OCI-LY7 (cell line): ENCODE data around the gene NBPF6. TPM values are rescaled to one million over a fixed set of nuclear protein-coding genes. Genes with fewer than 3 reads are reported as not detected.
"Not testable (repeated sequence)": the region's sequence is repeated elsewhere in the genome, so short reads cannot be mapped to it uniquely, and the experiment has no call there.

Source experiments
- Bru-seq: library from RNA; stranded (reverse); fragments of 400-500 nt; gene quantifications from one replicate; lab custom pipeline; 2021; lab: Mats Ljungman, UMichigan
- BruChase-seq, 2 experiments: library from RNA; stranded (reverse); fragments of 400-500 nt; gene quantifications; one replicate each; lab custom pipeline; 2021; lab: Mats Ljungman, UMichigan
- BruUV-seq: library from RNA; stranded (reverse); fragments of 400-500 nt; replicated peaks from 2 replicates; lab custom pipeline; 2021; lab: Mats Ljungman, UMichigan
- CTCF ChIA-PET: fragments of 300-600 bp; sonication (Branson Sonifier 250); formaldehyde crosslinking; loops from one replicate; lab custom pipeline; 2022; ENCODE audit warnings: antibody characterized with exemption; ENCODE audit not compliant: unreplicated experiment; lab: Charles Lee
- POLR2A ChIA-PET: fragments of 300-600 bp; sonication (Branson Sonifier 250); formaldehyde crosslinking; loops from one replicate; lab custom pipeline; 2022; ENCODE audit warnings: antibody characterized with exemption; lab: Charles Lee
- DNase-seq: peaks from one replicate; pipeline ENCODE4 v3.0.0-alpha.2; 2015; ENCODE audit warnings: low spot score
- H2AFZ ChIP-seq: fragments of 200-600 bp; sonication (generic), shearing (Covaris generic); 2 replicates; pipeline ENCODE4 v1.6.1; 2014; ENCODE audit warnings: mild to moderate bottlenecking, antibody characterized with exemption, low read length, moderate library complexity
- H3K27ac ChIP-seq: fragments of 200-600 bp; sonication (generic); 2 replicates; pipeline ENCODE4 v1.5.1; 2014; ENCODE audit warnings: mixed run types, low read depth, mild to moderate bottlenecking, moderate library complexity, low read length, inconsistent platforms; ENCODE audit not compliant: poor library complexity, severe bottlenecking
- H3K36me3 ChIP-seq: fragments of 200-600 bp; sonication (generic); 2 replicates; pipeline ENCODE4 v1.6.1; 2014; ENCODE audit warnings: mild to moderate bottlenecking, antibody characterized with exemption, low read length, moderate library complexity, mixed read lengths; ENCODE audit not compliant: insufficient read depth
- H3K4me1 ChIP-seq: fragments of 200-600 bp; sonication (generic); 2 replicates; pipeline ENCODE4 v1.5.1; 2014; ENCODE audit warnings: mild to moderate bottlenecking, low read length; ENCODE audit not compliant: insufficient read depth, poor library complexity, severe bottlenecking
- H3K4me2 ChIP-seq: fragments of 200-600 bp; sonication (generic); 2 replicates; pipeline ENCODE4 v1.6.1; 2014; ENCODE audit warnings: mild to moderate bottlenecking, low read length
- H3K4me3 ChIP-seq: fragments of 200-600 bp; sonication (generic); 2 replicates; pipeline ENCODE4 v1.5.1; 2014; ENCODE audit warnings: mild to moderate bottlenecking, low read depth, low read length; ENCODE audit not compliant: poor library complexity, severe bottlenecking
- H3K79me2 ChIP-seq: fragments of 200-600 bp; sonication (generic); 2 replicates; pipeline ENCODE4 v1.6.1; 2016; ENCODE audit warnings: low read depth, mild to moderate bottlenecking, low read length, moderate library complexity, mixed read lengths; ENCODE audit not compliant: insufficient read depth
- H3K9me2 ChIP-seq: fragments of 200-600 bp; sonication (generic); 2 replicates; pipeline ENCODE4 v1.6.1; 2016; ENCODE audit warnings: mild to moderate bottlenecking, low read length, mixed read lengths; ENCODE audit not compliant: insufficient read depth
- H3K9me3 ChIP-seq: fragments of 200-600 bp; sonication (generic); 2 replicates; pipeline ENCODE4 v1.6.1; 2014; ENCODE audit warnings: mild to moderate bottlenecking, mixed run types, low read length, mixed read lengths
- H4K20me1 ChIP-seq: fragments of 200-600 bp; sonication (generic); 2 replicates; pipeline ENCODE4 v1.6.1; 2014; ENCODE audit warnings: mild to moderate bottlenecking, antibody characterized with exemption, low read length, moderate library complexity, mixed read lengths; ENCODE audit not compliant: insufficient read depth
- intact Hi-C: fragments of 100-400 bp; cut with micrococcal nuclease; formaldehyde crosslinking; loops from one replicate; pipeline ENCODE4 v1.10.0; 2022; ENCODE audit not compliant: unreplicated experiment
- long read RNA-seq: library from polyadenylated mRNA; stranded (forward); transcript quantifications from one replicate; pipeline ENCODE4 v2.0.0, GENCODE V29; 2022
- total RNA-seq, 2 experiments: library from RNA; depleted of rRNA in 1 of 2; stranded (reverse); fragments of >200 nt in 1 of 2; shearing (Covaris generic) in 1 of 2; gene quantifications; 2 replicates each; pipeline ENCODE4 v1.2.3, GENCODE V29; 2014 to 2022

Gene NBPF6, protein sequence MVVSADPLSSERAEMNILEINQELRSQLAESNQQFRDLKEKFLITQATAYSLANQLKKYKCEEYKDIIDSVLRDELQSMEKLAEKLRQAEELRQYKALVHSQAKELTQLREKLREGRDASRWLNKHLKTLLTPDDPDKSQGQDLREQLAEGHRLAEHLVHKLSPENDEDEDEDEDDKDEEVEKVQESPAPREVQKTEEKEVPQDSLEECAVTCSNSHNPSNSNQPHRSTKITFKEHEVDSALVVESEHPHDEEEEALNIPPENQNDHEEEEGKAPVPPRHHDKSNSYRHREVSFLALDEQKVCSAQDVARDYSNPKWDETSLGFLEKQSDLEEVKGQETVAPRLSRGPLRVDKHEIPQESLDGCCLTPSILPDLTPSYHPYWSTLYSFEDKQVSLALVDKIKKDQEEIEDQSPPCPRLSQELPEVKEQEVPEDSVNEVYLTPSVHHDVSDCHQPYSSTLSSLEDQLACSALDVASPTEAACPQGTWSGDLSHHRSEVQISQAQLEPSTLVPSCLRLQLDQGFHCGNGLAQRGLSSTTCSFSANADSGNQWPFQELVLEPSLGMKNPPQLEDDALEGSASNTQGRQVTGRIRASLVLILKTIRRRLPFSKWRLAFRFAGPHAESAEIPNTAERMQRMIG
- not detected in 2 replicates for total RNA-seq (2014; rRNA removed; shearing (Covaris generic))
- not detected in 2 replicates for total RNA-seq (2022)
- Bru-seq, nascent RNA = not detected
- not detected for BruChase-seq, experiment 1, labeled RNA remaining after a 6-hour chase
- BruChase-seq, experiment 2, labeled RNA remaining after a 2-hour chase = not detected
- long read RNA-seq = 0 reads

DNA sequence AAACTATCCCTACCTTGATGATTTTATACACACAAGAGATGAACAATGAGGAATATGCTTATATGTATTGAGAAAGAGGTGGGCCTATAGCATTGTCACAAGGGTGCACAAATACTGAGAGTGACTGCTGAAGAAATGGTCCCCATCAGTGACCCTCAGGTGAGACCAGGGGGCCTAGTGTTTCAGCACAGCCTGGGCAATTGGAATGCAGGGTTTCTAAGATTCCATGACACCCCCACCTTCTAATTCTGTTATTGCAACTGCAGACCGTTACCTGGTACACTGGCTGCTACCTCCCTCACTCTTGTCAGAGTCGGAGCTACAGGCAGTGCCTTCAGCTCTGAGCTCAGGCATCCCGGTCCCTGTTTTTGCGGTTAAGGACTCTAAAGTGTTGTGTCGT, at the start of gene NBPF6:
Gene NBPF6, plus strand, starts transcription at position 301 of the 400 bp plus-strand sequence. CDS start 259 bp downstream, outside the sequence.
- H3K79me2 ChIP-seq, BruUV-seq, H2AFZ ChIP-seq, H3K9me2 ChIP-seq, H4K20me1 ChIP-seq, H3K4me2 ChIP-seq, DNase-seq, H3K27ac ChIP-seq, H3K36me3 ChIP-seq, H3K4me3 ChIP-seq, H3K4me1 ChIP-seq, CTCF ChIA-PET, intact Hi-C loops, H3K9me3 ChIP-seq, POLR2A ChIA-PET: not testable (repeated sequence)

DNA sequence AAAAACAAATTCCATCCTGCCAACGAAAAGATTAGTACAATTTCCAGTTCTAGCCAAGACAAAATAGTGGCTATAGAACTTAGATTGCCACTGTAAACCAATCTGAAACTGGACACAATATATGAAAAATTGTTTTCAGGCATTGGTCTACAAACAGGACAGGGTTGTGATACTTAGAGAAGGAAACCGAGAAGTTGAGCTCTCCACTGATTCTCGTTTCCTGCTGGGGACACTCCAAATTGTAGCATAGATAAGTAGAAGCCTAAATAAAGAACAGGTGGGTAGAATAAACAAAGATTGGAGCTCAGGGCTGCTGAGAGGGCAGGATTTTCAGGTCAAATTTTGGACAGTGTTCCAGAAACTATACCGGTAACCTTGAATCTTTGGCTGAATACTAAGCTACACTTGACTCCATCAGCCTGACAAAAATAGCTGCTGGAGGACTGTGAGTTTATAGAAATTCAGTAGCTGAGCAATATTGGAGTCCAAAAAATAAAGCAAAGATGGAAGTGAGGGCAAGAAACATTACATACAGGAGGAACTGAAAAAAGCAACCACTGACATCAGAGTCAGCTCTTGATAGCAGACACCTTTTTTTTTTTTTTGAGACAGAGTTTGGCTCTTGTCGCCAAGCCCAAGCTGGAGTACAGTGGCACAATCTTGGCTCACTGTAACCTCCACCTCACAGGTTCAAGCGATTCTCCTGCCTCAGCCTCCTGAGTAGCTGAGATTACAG, 38.9 kb upstream of the NBPF6 start:
- H3K9me3 ChIP-seq, H3K36me3 ChIP-seq, CTCF ChIA-PET, H3K4me1 ChIP-seq, BruUV-seq, H3K79me2 ChIP-seq, H3K27ac ChIP-seq, DNase-seq, H3K4me3 ChIP-seq, POLR2A ChIA-PET, H3K9me2 ChIP-seq, intact Hi-C loops, H3K4me2 ChIP-seq, H4K20me1 ChIP-seq, H2AFZ ChIP-seq: not testable (repeated sequence)

DNA sequence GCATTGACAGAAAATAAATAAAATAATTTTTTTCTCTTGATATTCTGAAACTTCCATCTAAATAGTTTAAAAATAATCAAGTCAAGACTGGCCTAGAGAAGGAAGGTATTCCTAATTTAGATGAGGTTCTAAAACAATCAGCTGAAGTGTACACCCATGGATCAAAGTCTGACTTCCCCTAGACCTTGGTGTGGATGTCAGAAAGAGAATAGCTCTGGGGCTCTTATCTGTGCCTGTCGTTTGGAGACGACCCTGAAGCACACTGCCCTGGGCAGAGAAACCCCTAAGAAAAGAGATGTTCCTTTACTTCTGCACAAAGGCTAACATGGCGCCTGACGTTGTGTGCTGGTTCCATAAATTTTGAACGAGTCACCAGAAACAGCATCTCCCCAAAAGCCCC, 30.0 kb upstream of the NBPF6 start:
- CTCF ChIA-PET = not testable (repeated sequence)

DNA sequence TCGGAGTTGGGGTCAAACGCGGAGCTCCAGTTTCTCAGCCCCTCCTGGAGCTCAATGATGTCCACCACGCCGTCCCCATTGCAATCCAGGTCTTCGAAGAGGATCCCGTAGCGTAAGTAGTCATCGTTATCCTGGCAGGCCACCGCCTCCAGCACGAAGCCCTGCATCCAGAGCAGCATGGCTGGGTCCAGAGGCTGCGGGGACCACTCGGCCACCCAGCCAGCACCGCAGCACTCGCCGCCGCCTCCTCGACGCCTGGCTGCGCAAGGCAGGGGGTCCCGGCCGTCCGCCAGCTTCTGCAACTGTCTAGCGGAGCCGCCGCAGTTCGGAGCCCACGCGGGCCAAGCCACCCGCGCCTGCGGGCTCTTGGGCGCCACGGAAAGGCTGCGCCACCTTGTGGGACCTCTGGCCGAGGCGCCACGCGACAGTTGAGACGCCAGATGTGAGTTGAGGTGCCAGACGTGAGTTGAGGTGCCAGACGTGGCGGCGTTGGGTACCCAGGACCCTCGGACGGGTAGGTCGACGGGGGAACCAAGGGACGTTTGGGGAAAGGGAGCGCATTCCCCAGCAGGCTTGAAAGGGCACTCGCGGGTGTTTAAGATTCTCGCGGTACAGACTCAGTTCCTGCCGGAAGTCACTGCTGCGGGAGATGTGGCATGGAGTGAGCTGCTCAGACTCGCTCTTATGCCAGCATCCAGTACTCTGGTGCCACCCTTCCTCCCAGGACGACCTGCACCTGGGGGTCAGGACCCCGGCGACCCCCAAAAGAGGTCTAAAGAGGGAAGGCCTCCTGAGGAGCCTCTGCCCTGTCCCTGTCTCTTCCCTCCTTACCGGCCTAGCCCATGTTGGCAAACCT, 28.9 kb upstream of the NBPF6 start:
- DNase-seq, H3K4me1 ChIP-seq, BruUV-seq, H3K4me3 ChIP-seq, H3K36me3 ChIP-seq, H3K9me2 ChIP-seq, intact Hi-C loops, H2AFZ ChIP-seq, H3K27ac ChIP-seq, H3K4me2 ChIP-seq, H3K9me3 ChIP-seq, CTCF ChIA-PET, POLR2A ChIA-PET, H4K20me1 ChIP-seq, H3K79me2 ChIP-seq: not testable (repeated sequence)

More for the DNA sequence above, 30.0 kb upstream of the NBPF6 start:
- H3K27ac ChIP-seq, POLR2A ChIA-PET, BruUV-seq, H3K9me3 ChIP-seq, DNase-seq, intact Hi-C loops, H3K9me2 ChIP-seq, H3K36me3 ChIP-seq, H3K4me2 ChIP-seq, H3K79me2 ChIP-seq, H3K4me1 ChIP-seq, H2AFZ ChIP-seq, H4K20me1 ChIP-seq, H3K4me3 ChIP-seq: not testable (repeated sequence)

DNA sequence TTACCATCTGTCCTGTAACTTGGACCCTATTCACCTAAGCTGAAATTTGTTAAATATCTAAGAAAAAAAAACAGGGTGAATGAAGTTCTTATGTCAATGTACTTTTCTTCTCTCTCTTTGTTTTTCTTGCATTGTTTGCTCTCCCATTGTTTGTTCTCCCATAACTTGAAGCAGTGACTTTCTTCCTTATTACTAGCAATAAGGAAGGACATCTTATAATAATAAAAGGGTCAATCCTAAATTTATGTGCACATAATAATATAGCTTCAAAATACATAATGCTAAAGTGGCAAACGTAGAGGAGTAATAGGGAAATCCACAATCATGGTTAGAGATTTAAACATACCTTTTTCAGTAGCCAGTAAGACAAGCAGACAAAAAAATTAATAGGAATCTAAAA, 23.3 kb upstream of the NBPF6 start:
- H4K20me1 ChIP-seq, H3K4me1 ChIP-seq, H3K4me2 ChIP-seq, BruUV-seq, H2AFZ ChIP-seq, CTCF ChIA-PET, H3K79me2 ChIP-seq, H3K27ac ChIP-seq, H3K9me3 ChIP-seq, DNase-seq, H3K4me3 ChIP-seq, H3K36me3 ChIP-seq, intact Hi-C loops, POLR2A ChIA-PET, H3K9me2 ChIP-seq: not testable (repeated sequence)
